Measurements from ENCODE around the gene SNX33.
A peak's percentile ranks its signal among the peaks of the same experiment; 100 is the strongest.
"Not testable (repeated sequence)": the region's sequence is repeated elsewhere in the genome, so short reads cannot be mapped to it uniquely, and the experiment has no call there.

The SNX33 gene

GRCh38 chr15:75680007-75680789 lies 32.5 kb downstream of the SNX33 start:
- H3K36me3 ChIP-seq (ENCODE audit: insufficient read depth, insufficient read length, low read length), result peaks cover 60% of the 10 kb centered on the region
- TF ChIP-seq YY1 (IDR thresholded peaks at IDR 0.05; ENCODE audit: insufficient read depth, insufficient read length), result no peak
- no peak for TF ChIP-seq SUZ12 (IDR thresholded peaks at IDR 0.05; ENCODE audit: extremely low read depth, insufficient read depth, insufficient read length)
- TF ChIP-seq ZNF274 (IDR thresholded peaks at IDR 0.05; ENCODE audit: low read depth, low read length), result no peak
- H3K27me3 ChIP-seq (ENCODE audit: insufficient read depth, insufficient read length), result no peaks in the 10 kb centered on the region
- H3K9me3 ChIP-seq (ENCODE audit: insufficient read depth, low read length), result no peaks in the 10 kb centered on the region
- H3K9ac ChIP-seq (ENCODE audit: insufficient read length, low read depth), result peak overlapping the region; percentile 36
- H3K4me1 ChIP-seq (ENCODE audit: insufficient read depth, insufficient read length), result peaks cover 10% of the 10 kb centered on the region
- no peak for DNase-seq (ENCODE audit: low read depth, low spot score)
- no peak overlapping the region for H3K4me3 ChIP-seq (ENCODE audit: insufficient read length, low read depth)

GRCh38 chr15:75682181-75683135 lies 34.7 kb downstream of the SNX33 start:
- H3K4me1 ChIP-seq (ENCODE audit: insufficient read depth, insufficient read length), result peaks cover 5% of the 10 kb centered on the region
- peaks cover 45% of the 10 kb centered on the region for H3K36me3 ChIP-seq (ENCODE audit: insufficient read depth, insufficient read length, low read length)
- no peak for TF ChIP-seq ZNF274 (IDR thresholded peaks at IDR 0.05; ENCODE audit: low read depth, low read length)
- TF ChIP-seq SUZ12 (IDR thresholded peaks at IDR 0.05; ENCODE audit: extremely low read depth, insufficient read depth, insufficient read length), result no peak
- TF ChIP-seq YY1 (IDR thresholded peaks at IDR 0.05; ENCODE audit: insufficient read depth, insufficient read length), result no peak
- no peak for DNase-seq (ENCODE audit: low read depth, low spot score)
- H3K9ac ChIP-seq (ENCODE audit: insufficient read length, low read depth), result peak overlapping the region; percentile 1
- H3K9me3 ChIP-seq (ENCODE audit: insufficient read depth, low read length), result no peaks in the 10 kb centered on the region
- H3K4me3 ChIP-seq (ENCODE audit: insufficient read length, low read depth), result no peak overlapping the region
- H3K27me3 ChIP-seq (ENCODE audit: insufficient read depth, insufficient read length), result no peaks in the 10 kb centered on the region

GRCh38 chr15:75683646-75684312 lies 36.1 kb downstream of the SNX33 start:
- peak; percentile 68 for DNase-seq (ENCODE audit: low read depth, low spot score)
- not testable (repeated sequence) for H3K4me1 ChIP-seq (ENCODE audit: insufficient read depth, insufficient read length); H3K27me3 ChIP-seq (ENCODE audit: insufficient read depth, insufficient read length); H3K9me3 ChIP-seq (ENCODE audit: insufficient read depth, low read length); H3K4me3 ChIP-seq (ENCODE audit: insufficient read length, low read depth)
- H3K9ac ChIP-seq (ENCODE audit: insufficient read length, low read depth), result peak overlapping the region; percentile 33
- H3K36me3 ChIP-seq (ENCODE audit: insufficient read depth, insufficient read length, low read length), result peaks cover 50% of the 10 kb centered on the region

- H3K4me3 ChIP-seq (ENCODE audit: insufficient read length, low read depth), result no peak overlapping the region
- H3K9me3 ChIP-seq (ENCODE audit: insufficient read depth, low read length), result no peaks in the 10 kb centered on the region
- TF ChIP-seq SUZ12 (IDR thresholded peaks at IDR 0.05; ENCODE audit: extremely low read depth, insufficient read depth, insufficient read length), result no peak
- no peak for TF ChIP-seq ZNF274 (IDR thresholded peaks at IDR 0.05; ENCODE audit: low read depth, low read length)
- TF ChIP-seq YY1 (IDR thresholded peaks at IDR 0.05; ENCODE audit: insufficient read depth, insufficient read length), result no peak
- DNase-seq (ENCODE audit: low read depth, low spot score), result no peak
- no peak overlapping the region for H3K9ac ChIP-seq (ENCODE audit: insufficient read length, low read depth)
- peaks cover 5% of the 10 kb centered on the region for H3K4me1 ChIP-seq (ENCODE audit: insufficient read depth, insufficient read length)
- no peaks in the 10 kb centered on the region for H3K27me3 ChIP-seq (ENCODE audit: insufficient read depth, insufficient read length)
- peaks cover 52% of the 10 kb centered on the region for H3K36me3 ChIP-seq (ENCODE audit: insufficient read depth, insufficient read length, low read length)
Measured at GRCh38 chr15:75684648-75685047, 36.9 kb downstream of the SNX33 start.

- peaks cover 56% of the 10 kb centered on the region for H3K36me3 ChIP-seq (ENCODE audit: insufficient read depth, insufficient read length, low read length)
- no peak for DNase-seq (ENCODE audit: low read depth, low spot score)
- H3K9ac ChIP-seq (ENCODE audit: insufficient read length, low read depth), result no peak overlapping the region
- no peak overlapping the region for H3K4me3 ChIP-seq (ENCODE audit: insufficient read length, low read depth)
- H3K4me1 ChIP-seq (ENCODE audit: insufficient read depth, insufficient read length), result peaks cover 5% of the 10 kb centered on the region
- TF ChIP-seq SUZ12 (IDR thresholded peaks at IDR 0.05; ENCODE audit: extremely low read depth, insufficient read depth, insufficient read length), result no peak
- TF ChIP-seq ZNF274 (IDR thresholded peaks at IDR 0.05; ENCODE audit: low read depth, low read length), result no peak
- TF ChIP-seq YY1 (IDR thresholded peaks at IDR 0.05; ENCODE audit: insufficient read depth, insufficient read length), result no peak
- H3K9me3 ChIP-seq (ENCODE audit: insufficient read depth, low read length), result no peaks in the 10 kb centered on the region
- no peaks in the 10 kb centered on the region for H3K27me3 ChIP-seq (ENCODE audit: insufficient read depth, insufficient read length)
Measured at GRCh38 chr15:75685195-75685594, 37.5 kb downstream of the SNX33 start.

GRCh38 chr15:75686212-75686642 lies 38.5 kb downstream of the SNX33 start:
- peak; percentile 63 for DNase-seq (ENCODE audit: low read depth, low spot score)
- not testable (repeated sequence) for H3K4me1 ChIP-seq (ENCODE audit: insufficient read depth, insufficient read length); H3K4me3 ChIP-seq (ENCODE audit: insufficient read length, low read depth); H3K9me3 ChIP-seq (ENCODE audit: insufficient read depth, low read length); H3K27me3 ChIP-seq (ENCODE audit: insufficient read depth, insufficient read length)
- Histone ChIP-seq H3K36me3 (ENCODE audit: insufficient read depth, insufficient read length, low read length) (peaks cover 56% of the 10 kb centered on the region), H3K9ac (ENCODE audit: insufficient read length, low read depth) (peak overlapping the region; percentile 50)

All from NT2/D1 (cell line).